GM04504 (cell line): ENCODE measurements around the gene GNA12.
A peak's percentile ranks its signal among the peaks of the same experiment; 100 is the strongest.
"Not testable (repeated sequence)": the region's sequence is repeated elsewhere in the genome, so short reads cannot be mapped to it uniquely, and the experiment has no call there.

Experiments
- DNase-seq: peaks from one replicate; pipeline ENCODE4 v3.0.0-alpha.2; 2012; ENCODE audit warnings: low read depth

The GNA12 gene

GRCh38 chr7:2864204-2864985 is 20.3 kb upstream of the GNA12 start:
- no peak for DNase-seq

- peak; percentile 85 for DNase-seq
Observed at GRCh38 chr7:2863461-2864066, 19.5 kb upstream of the GNA12 start.

- DNase-seq: no peak
Observed at GRCh38 chr7:2862831-2863361, 18.8 kb upstream of the GNA12 start.

- no peak for DNase-seq
Observed at GRCh38 chr7:2861509-2861908, 17.4 kb upstream of the GNA12 start.

GRCh38 chr7:2860627-2861133 is 16.6 kb upstream of the GNA12 start:
- DNase-seq: no peak

- no peak for DNase-seq
Observed at GRCh38 chr7:2859952-2860351, 15.8 kb upstream of the GNA12 start.

GRCh38 chr7:2858621-2859020 is 14.5 kb upstream of the GNA12 start:
- no peak for DNase-seq

- no peak for DNase-seq
Observed at GRCh38 chr7:2856388-2857169, 12.5 kb upstream of the GNA12 start.

GRCh38 chr7:2855386-2855785 is 11.3 kb upstream of the GNA12 start:
- no peak for DNase-seq

GRCh38 chr7:2853552-2853951 is 9.4 kb upstream of the GNA12 start:
- DNase-seq: not testable (repeated sequence)

GRCh38 chr7:2853147-2853546 is 9.0 kb upstream of the GNA12 start:
- no peak for DNase-seq

- no peak for DNase-seq
Observed at GRCh38 chr7:2851497-2851896, 7.4 kb upstream of the GNA12 start.

GRCh38 chr7:2849941-2850766 is 6.0 kb upstream of the GNA12 start:
- DNase-seq: no peak

- DNase-seq: no peak
Observed at GRCh38 chr7:2845034-2845592, 1.0 kb upstream of the GNA12 start.

GRCh38 chr7:2843711-2844152 is 376 bp downstream of the GNA12 start:
- DNase-seq: no peak

GRCh38 chr7:2843191-2843685 is 870 bp downstream of the GNA12 start:
- no peak for DNase-seq

GRCh38 chr7:2841907-2842306 is 2.2 kb downstream of the GNA12 start:
- DNase-seq: no peak

GRCh38 chr7:2840458-2840857 is 3.6 kb downstream of the GNA12 start:
- DNase-seq: no peak

GRCh38 chr7:2838873-2839578 is 5.1 kb downstream of the GNA12 start:
- DNase-seq: no peak

GRCh38 chr7:2838451-2838850 is 5.7 kb downstream of the GNA12 start:
- no peak for DNase-seq
